ENCODE results near the gene TWNK.

TWNK gene

GRCh38 chr10:100986952-100987684 is at the start of gene TWNK, which contains the start of gene MRPL43:
Gene TWNK, plus strand, starts transcription at chr10:100987543. Its CDS starts 668 bp downstream, at chr10:100988211.
Gene MRPL43, minus strand, starts transcription at chr10:100987497. Its CDS starts 54 bp downstream, at chr10:100987443.
- DNase-seq: peak; percentile 86

GRCh38 chr10:100939763-100940344 is 47.5 kb upstream of the TWNK start:
- DNase-seq: no peak

GRCh38 chr10:100942229-100942628 is 45.1 kb upstream of the TWNK start:
- no peak for DNase-seq

GRCh38 chr10:100943508-100943907 is 43.8 kb upstream of the TWNK start:
- DNase-seq: no peak

- no peak for DNase-seq
Observed at GRCh38 chr10:100945754-100946153, 41.6 kb upstream of the TWNK start.

GRCh38 chr10:100948916-100949315 is 38.4 kb upstream of the TWNK start:
- DNase-seq: no peak

- no peak for DNase-seq
Observed at GRCh38 chr10:100960251-100960650, 27.1 kb upstream of the TWNK start.

GRCh38 chr10:100962351-100963080 is 24.8 kb upstream of the TWNK start:
- DNase-seq: no peak

GRCh38 chr10:100963826-100964225 is 23.5 kb upstream of the TWNK start:
- no peak for DNase-seq

GRCh38 chr10:100965820-100966219 is 21.5 kb upstream of the TWNK start:
- no peak for DNase-seq

- DNase-seq: no peak
Observed at GRCh38 chr10:100966887-100967286, 20.5 kb upstream of the TWNK start.

- DNase-seq: no peak
Observed at GRCh38 chr10:100967332-100967731, 20.0 kb upstream of the TWNK start.

GRCh38 chr10:100968062-100968736 is 19.1 kb upstream of the TWNK start:
- DNase-seq: no peak

GRCh38 chr10:100968863-100969186 is 18.5 kb upstream of the TWNK start:
- DNase-seq: no peak

- peak; percentile 44 for DNase-seq
Observed at GRCh38 chr10:100969187-100970075, 17.9 kb upstream of the TWNK start, which contains the start of gene SEMA4G. Gene SEMA4G, plus strand, starts transcription at chr10:100969504. Its CDS starts 3,409 bp downstream, at chr10:100972913.

GRCh38 chr10:100970076-100970913 is 17.0 kb upstream of the TWNK start:
- DNase-seq: peak; percentile 39

GRCh38 chr10:100970914-100971811 is 16.2 kb upstream of the TWNK start:
- DNase-seq: no peak

GRCh38 chr10:100972115-100972903 is 15.0 kb upstream of the TWNK start:
- no peak for DNase-seq

GRCh38 chr10:100972904-100973535 is 14.3 kb upstream of the TWNK start:
- no peak for DNase-seq

All from stimulated activated CD4-positive, alpha-beta T cell treated with anti-CD3 and anti-CD28 coated beads, Interleukin-4, amount 100 ng/mL, for 1 hour (primary cell).